Stomach (tissue), 4 donors: ENCODE measurements around the gene TPO.

Source experiments
- EP300 ChIP-seq: sonication (generic); formaldehyde crosslinking; IDR thresholded peaks from one replicate; pipeline ENCODE4 v1.6.1; 2017; ENCODE audit warnings: antibody characterized with exemption
- POLR2A ChIP-seq, 4 donors: fragments of 450-650 bp; IDR thresholded peaks; one replicate each; pipeline ENCODE4 v1.6.1; 2016; ENCODE audit warnings: antibody characterized with exemption in 4 of 4, control low read depth in 2 of 4, mild to moderate bottlenecking in 1 of 4, moderate library complexity in 1 of 4
- POLR2AphosphoS5 ChIP-seq, 3 donors: sonication (generic); formaldehyde crosslinking; IDR thresholded peaks; one replicate each; pipeline ENCODE4 v1.6.1; 2016; ENCODE audit warnings: antibody characterized with exemption in 3 of 3
- TF ChIP-seq, protein P1 (sequence below), 7 experiments: fragments of 450-650 bp in 4 of 7; fragments of 200-600 bp in 3 of 7; sonication (generic) in 3 of 7; IDR thresholded peaks; one replicate each; pipeline ENCODE4 v1.5.1; 2016 to 2019; ENCODE audit warnings: antibody characterized with exemption in 7 of 7, control low read depth in 2 of 7, mild to moderate bottlenecking in 1 of 7

- TF ChIP-seq, protein P1, sequence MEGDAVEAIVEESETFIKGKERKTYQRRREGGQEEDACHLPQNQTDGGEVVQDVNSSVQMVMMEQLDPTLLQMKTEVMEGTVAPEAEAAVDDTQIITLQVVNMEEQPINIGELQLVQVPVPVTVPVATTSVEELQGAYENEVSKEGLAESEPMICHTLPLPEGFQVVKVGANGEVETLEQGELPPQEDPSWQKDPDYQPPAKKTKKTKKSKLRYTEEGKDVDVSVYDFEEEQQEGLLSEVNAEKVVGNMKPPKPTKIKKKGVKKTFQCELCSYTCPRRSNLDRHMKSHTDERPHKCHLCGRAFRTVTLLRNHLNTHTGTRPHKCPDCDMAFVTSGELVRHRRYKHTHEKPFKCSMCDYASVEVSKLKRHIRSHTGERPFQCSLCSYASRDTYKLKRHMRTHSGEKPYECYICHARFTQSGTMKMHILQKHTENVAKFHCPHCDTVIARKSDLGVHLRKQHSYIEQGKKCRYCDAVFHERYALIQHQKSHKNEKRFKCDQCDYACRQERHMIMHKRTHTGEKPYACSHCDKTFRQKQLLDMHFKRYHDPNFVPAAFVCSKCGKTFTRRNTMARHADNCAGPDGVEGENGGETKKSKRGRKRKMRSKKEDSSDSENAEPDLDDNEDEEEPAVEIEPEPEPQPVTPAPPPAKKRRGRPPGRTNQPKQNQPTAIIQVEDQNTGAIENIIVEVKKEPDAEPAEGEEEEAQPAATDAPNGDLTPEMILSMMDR (IDR thresholded peaks at IDR 0.05): no peak
- TF ChIP-seq EP300 (no peak), POLR2A (IDR thresholded peaks at IDR 0.05) (no peak), POLR2AphosphoS5 (IDR thresholded peaks at IDR 0.05) (no peak)
Observed at GRCh38 chr2:1495676-1496358, 82.6 kb downstream of the TPO start.
